ENCODE measurements around the gene CWH43.
"Not testable (repeated sequence)": the region's sequence is repeated elsewhere in the genome, so short reads cannot be mapped to it uniquely, and the experiment has no call there.

GRCh38 chr4:49102344-49102898, 116.3 kb downstream of the CWH43 start:
- not testable (repeated sequence) for TF ChIP-seq MAX, CTCF, MYC (IDR thresholded peaks at IDR 0.05; ENCODE audit: low read depth, low read length)

Measured in NB4 (cell line).